ENCODE data around the gene CHIT1.

The CHIT1 gene

DNA sequence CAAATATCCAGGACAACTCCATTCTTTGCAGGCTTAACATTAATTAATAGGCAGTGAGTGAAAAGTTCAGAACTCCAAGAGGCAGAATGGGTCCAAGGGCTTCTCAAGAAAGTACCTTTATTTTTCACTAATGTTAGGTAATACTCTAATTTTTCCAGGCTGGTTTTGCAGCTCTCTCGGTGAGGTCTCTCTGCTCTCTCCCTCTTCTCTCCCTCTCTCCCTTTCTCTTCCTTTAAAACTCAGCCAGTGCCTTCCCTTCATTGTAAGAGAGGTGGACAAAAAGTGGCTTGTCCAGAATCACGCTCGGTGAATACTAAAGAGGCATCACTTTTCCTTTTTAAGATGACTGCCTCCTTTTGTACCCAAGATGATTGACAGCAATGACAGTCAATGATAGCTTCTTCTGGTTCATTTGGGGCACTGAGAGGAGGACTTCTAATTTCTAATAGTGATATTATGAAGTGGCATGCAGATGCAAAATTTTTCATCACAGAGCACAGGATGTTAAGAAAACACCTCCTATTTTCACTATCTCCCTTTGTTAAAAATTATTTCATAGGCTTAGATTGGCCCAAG, 41.7 kb downstream of the CHIT1 start:
- no peak for DNase-seq

GRCh38 chr1:203187304-203187685, 42.2 kb downstream of the CHIT1 start:
- DNase-seq: no peak

- DNase-seq: no peak
Observed at GRCh38 chr1:203186446-203187303, 42.8 kb downstream of the CHIT1 start, which contains the start of gene CHI3L1. Gene CHI3L1, minus strand, starts transcription at chr1:203186704. Its CDS starts 81 bp downstream, at chr1:203186623.

DNA sequence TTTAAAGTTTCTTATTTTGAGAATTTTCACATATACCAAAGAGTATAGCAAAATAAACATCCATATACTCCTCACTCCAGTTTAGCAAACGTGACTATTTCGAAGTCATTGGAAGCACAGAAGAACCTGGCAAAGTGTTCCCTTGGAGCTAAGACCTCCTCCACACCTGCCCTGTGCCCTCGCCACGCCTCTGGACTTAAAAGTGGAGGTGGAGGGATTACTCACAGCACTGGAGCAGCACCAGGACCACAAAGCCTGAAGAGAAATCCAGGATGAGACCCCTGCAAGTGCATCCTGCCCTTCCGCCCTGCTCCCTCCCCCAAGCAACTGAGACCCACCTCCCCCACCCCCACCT, 43.4 kb downstream of the CHIT1 start:
- DNase-seq: no peak

GRCh38 chr1:203185585-203185984, 43.9 kb downstream of the CHIT1 start:
- no peak for DNase-seq

GRCh38 chr1:203185061-203185461, 44.4 kb downstream of the CHIT1 start:
- no peak for DNase-seq

- no peak for DNase-seq
Observed at GRCh38 chr1:203184467-203184866, 45.0 kb downstream of the CHIT1 start.

- no peak for DNase-seq
Observed at GRCh38 chr1:203183828-203184227, 45.6 kb downstream of the CHIT1 start.

- DNase-seq: no peak
Observed at GRCh38 chr1:203182387-203182953, 47.0 kb downstream of the CHIT1 start.

DNA sequence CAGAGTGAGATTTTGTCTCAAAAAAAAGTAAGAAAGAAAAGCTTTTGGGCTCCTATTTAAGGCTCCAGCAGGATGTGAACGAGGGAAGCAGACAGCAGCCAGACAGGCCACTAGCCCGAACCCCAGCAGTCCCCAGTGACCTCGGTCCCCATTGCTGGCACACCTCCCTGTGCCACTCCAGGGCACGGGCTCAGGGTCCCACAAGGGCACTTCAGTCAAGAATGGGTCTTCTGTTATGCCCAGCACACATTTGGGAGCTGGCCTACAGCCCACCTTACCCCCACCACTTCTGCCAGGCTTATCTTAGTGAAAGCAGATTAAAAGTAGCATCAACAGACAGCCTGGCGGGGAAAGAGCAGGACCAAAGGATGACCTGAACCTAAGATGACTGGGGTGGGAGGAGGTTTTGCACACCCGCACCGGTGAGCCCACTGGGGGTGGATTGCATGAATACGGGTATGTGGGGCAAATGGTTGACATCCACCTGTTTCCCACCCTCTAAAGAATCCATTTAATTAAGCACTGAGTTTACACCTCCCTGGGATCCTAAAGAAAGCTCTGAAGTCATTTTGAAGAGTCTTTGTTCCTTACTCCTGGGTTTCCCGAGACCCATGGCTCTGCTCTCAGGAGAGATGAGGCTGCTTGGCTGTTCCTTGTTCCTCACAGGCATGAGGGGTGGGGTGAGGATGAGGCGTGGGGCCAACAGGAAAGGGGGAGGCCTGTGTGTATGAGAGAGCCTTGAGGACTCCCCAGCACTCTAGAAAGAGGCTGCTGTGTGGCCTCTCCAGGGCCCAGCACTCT, 47.7 kb downstream of the CHIT1 start:
- DNase-seq: no peak

GRCh38 chr1:203180611-203181330, 48.7 kb downstream of the CHIT1 start:
- no peak for DNase-seq

DNA sequence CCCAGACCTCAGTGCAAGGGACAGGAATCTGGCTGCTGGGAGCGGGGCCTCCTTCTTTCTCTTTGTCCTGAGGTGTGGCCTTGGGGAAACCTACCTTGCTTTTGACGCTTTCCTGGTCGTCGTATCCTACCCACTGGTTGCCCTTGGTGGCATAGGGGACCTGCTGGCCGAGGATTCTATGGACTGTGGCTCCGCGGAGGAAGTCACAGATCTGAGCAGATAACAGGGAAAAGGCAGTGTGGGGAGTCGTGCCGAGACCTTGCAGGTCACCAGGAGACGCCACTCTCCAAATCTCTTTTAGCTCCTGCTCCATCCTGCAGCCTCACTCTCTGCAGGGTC, 49.8 kb downstream of the CHIT1 start:
- no peak for DNase-seq

- DNase-seq: no peak
Observed at GRCh38 chr1:203178821-203179666, 50.4 kb downstream of the CHIT1 start.

- DNase-seq: peak; percentile 32
Observed at GRCh38 chr1:203178083-203178482, 51.4 kb downstream of the CHIT1 start.

DNA sequence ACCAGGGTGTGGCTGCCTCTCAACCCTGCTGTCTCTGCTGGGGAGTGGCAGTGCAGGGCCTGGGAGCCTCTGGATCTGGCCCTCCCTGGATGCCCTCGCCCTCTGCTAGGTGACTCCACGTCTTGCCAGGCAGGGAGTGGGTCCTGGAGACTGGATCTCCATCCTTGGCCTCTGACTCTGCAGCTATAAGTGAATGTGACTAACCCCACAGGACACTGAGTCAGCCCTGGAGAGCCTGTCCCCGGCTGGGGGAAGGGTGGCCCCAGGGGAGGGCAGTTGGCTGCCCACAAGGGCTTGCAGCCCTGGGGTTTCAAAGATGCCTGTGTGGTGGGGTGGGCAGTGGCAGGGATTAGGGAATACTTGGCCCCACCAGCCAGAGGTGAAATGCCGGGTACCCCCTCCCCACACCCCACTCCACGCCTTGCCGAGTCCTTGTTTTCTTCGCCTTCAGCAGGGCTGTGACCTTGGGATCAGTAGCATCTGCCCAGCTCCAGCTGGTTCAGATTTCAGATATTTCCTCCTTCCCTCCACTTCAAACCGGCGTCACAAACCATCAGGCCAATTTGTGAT, 51.9 kb downstream of the CHIT1 start:
- peak; percentile 79 for DNase-seq

DNA sequence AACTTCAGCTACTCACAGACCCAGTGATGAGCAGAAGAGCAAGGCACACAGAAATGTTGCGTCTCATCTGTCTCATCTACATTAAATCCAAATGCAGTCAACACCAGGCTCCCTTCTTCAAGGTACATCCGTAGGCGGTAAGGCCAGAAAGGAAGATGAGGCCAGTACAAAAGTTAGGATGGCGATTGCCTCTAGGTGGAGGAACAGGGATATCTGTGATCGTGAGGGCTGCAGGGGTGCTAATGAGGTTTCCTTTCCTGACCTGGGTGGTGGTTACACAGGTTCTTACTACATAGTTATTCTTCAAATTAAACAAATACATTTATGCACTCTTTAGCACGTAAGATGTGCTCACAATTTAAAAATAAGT, 52.5 kb downstream of the CHIT1 start:
- DNase-seq: no peak

DNA sequence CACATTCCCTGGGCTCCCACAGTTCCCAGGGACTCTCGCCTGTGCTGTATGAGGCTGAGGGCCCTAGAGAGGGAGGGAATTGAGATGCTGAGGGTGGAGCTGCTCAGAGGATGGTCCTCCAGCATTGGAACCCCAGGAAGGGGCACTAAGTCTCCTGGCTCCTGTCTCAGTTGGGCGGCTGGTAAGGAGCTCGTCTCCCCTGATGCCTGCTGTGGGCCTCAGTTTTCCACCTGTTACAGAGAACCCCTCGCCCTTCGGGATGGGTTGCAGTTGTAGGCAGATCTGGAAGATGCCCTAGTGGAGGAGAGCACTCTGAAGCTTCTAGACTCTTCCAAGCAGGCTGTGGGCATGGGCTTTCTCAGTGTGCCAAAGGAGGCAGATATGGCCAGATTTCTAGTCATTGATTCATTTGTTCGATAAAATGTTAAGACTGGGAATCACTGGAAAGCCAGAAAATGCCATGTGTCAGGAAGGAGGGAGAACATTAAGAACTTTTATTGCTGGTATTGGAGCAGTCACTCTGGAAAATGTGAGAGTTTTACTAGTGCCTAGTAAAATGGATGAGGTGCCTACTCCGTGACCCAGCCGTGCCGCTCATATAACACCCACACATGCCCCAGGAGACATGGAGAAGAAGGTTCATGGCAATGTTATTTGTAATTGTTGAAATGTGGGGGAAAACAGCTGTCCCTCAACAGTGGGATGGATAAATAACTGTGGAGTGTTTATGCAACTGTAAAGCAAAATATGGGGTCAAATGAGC, 53.0 kb downstream of the CHIT1 start:
- DNase-seq: no peak

GRCh38 chr1:203175827-203176241, 53.6 kb downstream of the CHIT1 start:
- DNase-seq: no peak

- DNase-seq: no peak
Observed at GRCh38 chr1:203175237-203175826, 54.1 kb downstream of the CHIT1 start, which contains the start of gene MYBPH. Gene MYBPH, minus strand, starts transcription at chr1:203175826. Its CDS starts 71 bp downstream, at chr1:203175755.
